Stimulated activated CD4-positive, alpha-beta T cell treated with anti-CD3 and anti-CD28 coated beads, TNF-alpha, amount 100 ng/mL, for 1 hour (primary cell): Measurements from ENCODE around the gene DNAI2.
A peak's percentile ranks its signal among the peaks of the same experiment; 100 is the strongest.
"Not testable (repeated sequence)": the region's sequence is repeated elsewhere in the genome, so short reads cannot be mapped to it uniquely, and the experiment has no call there.

Source experiments
- DNase-seq, 3 donors: peaks; one replicate each; pipeline ENCODE4 v3.0.0-alpha.2; 2020; ENCODE audit warnings: low read depth in 3 of 3, low spot score in 1 of 3

Gene DNAI2

GRCh38 chr17:74274709-74275340 is 791 bp downstream of the DNAI2 start:
- no peak for DNase-seq

GRCh38 chr17:74276051-74276476 is 2.0 kb downstream of the DNAI2 start:
- DNase-seq: no peak

- no peak for DNase-seq
Measured at GRCh38 chr17:74276541-74277009, 2.5 kb downstream of the DNAI2 start.

- no peak for DNase-seq
Measured at GRCh38 chr17:74277935-74278334, 3.9 kb downstream of the DNAI2 start.

- DNase-seq: not testable (repeated sequence)
Measured at GRCh38 chr17:74279617-74280016, 5.6 kb downstream of the DNAI2 start.

- DNase-seq: peak in 2 of 3 donors; percentile 18 to 23
Measured at GRCh38 chr17:74280093-74280513, 6.1 kb downstream of the DNAI2 start.

- DNase-seq: no peak
Measured at GRCh38 chr17:74281799-74282198, 7.8 kb downstream of the DNAI2 start.

- DNase-seq: not testable (repeated sequence)
Measured at GRCh38 chr17:74282274-74282586, 8.2 kb downstream of the DNAI2 start.

- DNase-seq: no peak
Measured at GRCh38 chr17:74282587-74283370, 8.7 kb downstream of the DNAI2 start.

GRCh38 chr17:74283371-74283673 is 9.3 kb downstream of the DNAI2 start:
- no peak for DNase-seq

- DNase-seq: no peak
Measured at GRCh38 chr17:74287031-74287602, 13.1 kb downstream of the DNAI2 start.

- no peak for DNase-seq
Measured at GRCh38 chr17:74288785-74289184, 14.8 kb downstream of the DNAI2 start.

- DNase-seq: no peak
Measured at GRCh38 chr17:74289688-74290087, 15.7 kb downstream of the DNAI2 start.

GRCh38 chr17:74290340-74290739 is 16.3 kb downstream of the DNAI2 start:
- DNase-seq: no peak

- no peak for DNase-seq
Measured at GRCh38 chr17:74292495-74292894, 18.5 kb downstream of the DNAI2 start.

- DNase-seq: no peak
Measured at GRCh38 chr17:74295625-74296547, 21.9 kb downstream of the DNAI2 start.

- DNase-seq: no peak
Measured at GRCh38 chr17:74296548-74296936, 22.5 kb downstream of the DNAI2 start.

- no peak for DNase-seq
Measured at GRCh38 chr17:74297941-74298340, 23.9 kb downstream of the DNAI2 start.

- no peak for DNase-seq
Measured at GRCh38 chr17:74298778-74299177, 24.7 kb downstream of the DNAI2 start.

- DNase-seq: no peak
Measured at GRCh38 chr17:74299226-74300009, 25.4 kb downstream of the DNAI2 start.

GRCh38 chr17:74303305-74303704 is 29.3 kb downstream of the DNAI2 start:
- no peak for DNase-seq
